Measurements from ENCODE around the gene S100PBP.
"Not testable (repeated sequence)": the region's sequence is repeated elsewhere in the genome, so short reads cannot be mapped to it uniquely, and the experiment has no call there.

DNA sequence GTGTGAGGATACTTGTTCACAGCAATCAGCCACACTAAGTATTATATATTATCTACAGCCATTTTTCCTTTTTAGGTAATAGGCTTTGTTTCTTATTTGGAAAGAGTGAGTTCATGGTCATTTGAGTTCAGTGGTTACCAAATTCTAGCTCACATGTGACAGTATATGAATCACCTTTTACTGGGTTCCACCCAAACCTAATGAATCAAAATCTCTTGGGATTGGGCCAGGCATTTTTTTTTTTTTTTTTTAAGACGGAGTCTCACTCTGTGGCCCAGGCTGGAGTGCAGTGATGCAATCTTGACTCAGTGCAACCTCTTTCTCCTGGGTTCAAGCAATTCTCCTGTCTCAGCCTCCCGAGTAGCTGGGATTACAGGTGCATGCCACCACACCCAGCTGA, 28.1 kb upstream of the S100PBP start:
- TF ChIP-seq, protein P1, sequence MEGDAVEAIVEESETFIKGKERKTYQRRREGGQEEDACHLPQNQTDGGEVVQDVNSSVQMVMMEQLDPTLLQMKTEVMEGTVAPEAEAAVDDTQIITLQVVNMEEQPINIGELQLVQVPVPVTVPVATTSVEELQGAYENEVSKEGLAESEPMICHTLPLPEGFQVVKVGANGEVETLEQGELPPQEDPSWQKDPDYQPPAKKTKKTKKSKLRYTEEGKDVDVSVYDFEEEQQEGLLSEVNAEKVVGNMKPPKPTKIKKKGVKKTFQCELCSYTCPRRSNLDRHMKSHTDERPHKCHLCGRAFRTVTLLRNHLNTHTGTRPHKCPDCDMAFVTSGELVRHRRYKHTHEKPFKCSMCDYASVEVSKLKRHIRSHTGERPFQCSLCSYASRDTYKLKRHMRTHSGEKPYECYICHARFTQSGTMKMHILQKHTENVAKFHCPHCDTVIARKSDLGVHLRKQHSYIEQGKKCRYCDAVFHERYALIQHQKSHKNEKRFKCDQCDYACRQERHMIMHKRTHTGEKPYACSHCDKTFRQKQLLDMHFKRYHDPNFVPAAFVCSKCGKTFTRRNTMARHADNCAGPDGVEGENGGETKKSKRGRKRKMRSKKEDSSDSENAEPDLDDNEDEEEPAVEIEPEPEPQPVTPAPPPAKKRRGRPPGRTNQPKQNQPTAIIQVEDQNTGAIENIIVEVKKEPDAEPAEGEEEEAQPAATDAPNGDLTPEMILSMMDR (IDR thresholded peaks at IDR 0.05) = not testable (repeated sequence)
- not testable (repeated sequence) for TF ChIP-seq POLR2A (IDR thresholded peaks at IDR 0.05)
